ENCODE data around the gene AOPEP.

DNA sequence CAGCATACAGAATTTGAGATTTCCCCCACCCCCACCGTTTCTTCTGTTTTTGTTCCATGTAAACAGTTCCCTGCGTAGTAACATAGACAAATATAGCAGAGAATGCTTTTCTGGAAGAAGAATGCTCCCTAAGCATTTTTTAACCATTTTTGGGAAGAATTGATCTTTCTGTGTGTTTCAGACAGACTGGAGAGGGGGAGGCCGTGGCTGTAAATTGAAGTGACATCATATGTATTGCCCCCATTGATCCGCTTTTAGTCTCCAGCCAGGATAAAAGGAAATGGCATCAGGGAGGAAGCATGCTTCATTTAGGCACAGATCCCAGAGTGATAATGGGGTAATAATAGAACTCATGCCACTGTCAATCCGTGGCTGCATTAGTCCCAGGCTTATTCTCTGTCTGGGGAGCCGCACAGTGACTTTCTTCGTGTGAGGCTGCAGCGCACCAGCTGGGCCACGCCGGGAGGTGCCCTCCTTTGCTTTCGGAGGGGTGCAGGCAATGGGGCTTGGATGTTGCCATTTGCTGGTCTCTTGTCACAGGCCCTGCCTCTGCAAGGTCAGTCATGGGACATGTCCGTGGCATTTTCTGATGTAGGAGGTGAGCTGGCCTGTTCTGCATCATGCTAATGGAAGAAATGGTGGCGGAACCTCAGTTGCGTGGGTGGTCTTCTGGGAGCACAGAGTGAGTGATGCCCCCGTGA, 329.5 kb downstream of the AOPEP start:
- no peak for TF ChIP-seq POLR2A (IDR thresholded peaks at IDR 0.05; ENCODE audit: low read depth)
- TF ChIP-seq, protein P1, sequence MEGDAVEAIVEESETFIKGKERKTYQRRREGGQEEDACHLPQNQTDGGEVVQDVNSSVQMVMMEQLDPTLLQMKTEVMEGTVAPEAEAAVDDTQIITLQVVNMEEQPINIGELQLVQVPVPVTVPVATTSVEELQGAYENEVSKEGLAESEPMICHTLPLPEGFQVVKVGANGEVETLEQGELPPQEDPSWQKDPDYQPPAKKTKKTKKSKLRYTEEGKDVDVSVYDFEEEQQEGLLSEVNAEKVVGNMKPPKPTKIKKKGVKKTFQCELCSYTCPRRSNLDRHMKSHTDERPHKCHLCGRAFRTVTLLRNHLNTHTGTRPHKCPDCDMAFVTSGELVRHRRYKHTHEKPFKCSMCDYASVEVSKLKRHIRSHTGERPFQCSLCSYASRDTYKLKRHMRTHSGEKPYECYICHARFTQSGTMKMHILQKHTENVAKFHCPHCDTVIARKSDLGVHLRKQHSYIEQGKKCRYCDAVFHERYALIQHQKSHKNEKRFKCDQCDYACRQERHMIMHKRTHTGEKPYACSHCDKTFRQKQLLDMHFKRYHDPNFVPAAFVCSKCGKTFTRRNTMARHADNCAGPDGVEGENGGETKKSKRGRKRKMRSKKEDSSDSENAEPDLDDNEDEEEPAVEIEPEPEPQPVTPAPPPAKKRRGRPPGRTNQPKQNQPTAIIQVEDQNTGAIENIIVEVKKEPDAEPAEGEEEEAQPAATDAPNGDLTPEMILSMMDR (IDR thresholded peaks at IDR 0.05) = no peak

Measured in esophagus muscularis mucosa (tissue), 3 donors.